Caco-2 (cell line): ENCODE measurements around the gene NELL2. TPM values are rescaled to one million over a fixed set of nuclear protein-coding genes. Genes with fewer than 3 reads are reported as not detected.

Experiments used
- BruUV-seq: library from RNA; stranded (reverse); fragments of 400-500 nt; replicated peaks from 2 replicates; lab custom pipeline; 2021; lab: Mats Ljungman, UMichigan
- CTCF ChIA-PET: fragments of 300-600 bp; sonication (Branson Sonifier 250); formaldehyde crosslinking; loops from one replicate; lab custom pipeline; 2022; ENCODE audit warnings: antibody characterized with exemption; lab: Charles Lee
- POLR2A ChIA-PET: fragments of 300-600 bp; sonication (Branson Sonifier 250); formaldehyde crosslinking; loops from one replicate; lab custom pipeline; 2022; ENCODE audit warnings: antibody characterized with exemption; lab: Charles Lee
- DNase-seq, 2 experiments: peaks; one replicate each; pipeline versions ENCODE4 v3.0.0 to v3.0.0-alpha.2; 2020 to 2022
- H3K27me3 ChIP-seq: replicated peaks from 2 replicates; pipeline ENCODE4 v1.6.0; 2011; ENCODE audit warnings: low read length; ENCODE audit not compliant: control insufficient read depth, insufficient read depth
- H3K36me3 ChIP-seq: 2 replicates; pipeline ENCODE4 v1.5.1; 2011; ENCODE audit warnings: low read length; ENCODE audit not compliant: control insufficient read depth, insufficient read depth
- H3K4me1 ChIP-seq: fragments of 250-450 bp; sonication (Bioruptor Pico); 2 replicates; pipeline ENCODE4 v1.5.1; 2020; ENCODE audit warnings: mild to moderate bottlenecking
- H3K4me3 ChIP-seq: 2 replicates; pipeline ENCODE4 v1.5.1; 2011; ENCODE audit warnings: low read depth, mild to moderate bottlenecking, control low read depth, low read length
- H3K9me3 ChIP-seq: fragments of 250-450 bp; sonication (Bioruptor Pico); 2 replicates; pipeline ENCODE4 v1.5.1; 2020; ENCODE audit warnings: mild to moderate bottlenecking, moderate library complexity
- H3K27ac Mint-ChIP-seq: one replicate; pipeline ENCODE4 v1.8.0; 2022; ENCODE audit warnings: mixed read lengths; ENCODE audit not compliant: unreplicated experiment
- H3K27me3 Mint-ChIP-seq: one replicate; pipeline ENCODE4 v1.8.0; 2022; ENCODE audit warnings: mixed read lengths; ENCODE audit not compliant: insufficient read depth, unreplicated experiment
- H3K36me3 Mint-ChIP-seq: one replicate; pipeline ENCODE4 v1.8.0; 2022; ENCODE audit warnings: mild to moderate bottlenecking, mixed read lengths; ENCODE audit not compliant: insufficient read depth, unreplicated experiment
- H3K4me1 Mint-ChIP-seq: one replicate; pipeline ENCODE4 v1.8.0; 2022; ENCODE audit warnings: low read depth, mixed read lengths; ENCODE audit not compliant: unreplicated experiment
- H3K4me3 Mint-ChIP-seq: one replicate; pipeline ENCODE4 v1.8.0; 2022; ENCODE audit warnings: mild to moderate bottlenecking, moderate library complexity, mixed read lengths; ENCODE audit not compliant: unreplicated experiment
- H3K9me3 Mint-ChIP-seq: one replicate; pipeline ENCODE4 v1.8.0; 2022; ENCODE audit warnings: mixed read lengths; ENCODE audit not compliant: unreplicated experiment
- intact Hi-C: fragments of 100-400 bp; cut with micrococcal nuclease; formaldehyde crosslinking; loops from one replicate; pipeline ENCODE4 v1.10.0; 2022; ENCODE audit not compliant: unreplicated experiment
- total RNA-seq: library from RNA; stranded (reverse); gene quantifications from 2 replicates; pipeline ENCODE4 v1.2.3, GENCODE V29; 2022
- TF ChIP-seq, protein P1 (sequence below), 2 experiments: fragments of 200-600 bp in 1 of 2; IDR thresholded peaks; 1 replicate in 1 of 2; 2 replicates in 1 of 2; pipeline versions ENCODE4 v1.5.1 to v1.8.0; 2011 to 2022; ENCODE audit warnings: antibody characterized with exemption in 1 of 2, control low read depth in 1 of 2, inconsistent platforms in 1 of 2, low read depth in 1 of 2, low read length in 1 of 2, mild to moderate bottlenecking in 1 of 2, moderate library complexity in 1 of 2; ENCODE audit not compliant: insufficient read depth in 1 of 2, severe bottlenecking in 1 of 2, unreplicated experiment in 1 of 2

Gene NELL2
- total RNA-seq, 1 experiment from 2014 or later = 0.70 TPM

DNA sequence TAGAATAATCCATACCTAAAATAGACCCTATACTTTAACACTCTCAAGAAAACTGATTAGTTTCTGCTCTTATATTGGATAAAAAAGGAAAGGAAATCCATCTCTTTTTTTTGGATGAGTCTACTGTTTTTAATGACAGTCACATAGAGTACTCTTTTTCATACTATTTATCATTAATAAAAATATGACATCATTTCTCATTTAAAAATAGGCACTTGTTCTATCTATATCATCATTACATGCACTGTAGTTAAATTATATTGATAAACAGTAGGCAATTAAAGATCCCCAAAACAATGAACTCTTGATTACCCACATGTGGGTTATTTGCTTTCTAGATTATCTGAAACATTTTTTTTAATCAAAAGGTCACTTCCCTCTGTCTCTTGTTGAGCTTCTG, 338.8 kb downstream of the NELL2 start:
- no peak overlapping the region for H3K4me3 Mint-ChIP-seq
- no peaks in the 10 kb centered on the region for H3K36me3 Mint-ChIP-seq
- Histone ChIP-seq H3K36me3 (no peaks in the 10 kb centered on the region), H3K9me3 (no peaks in the 10 kb centered on the region), H3K4me1 (peaks cover 9% of the 10 kb centered on the region; the same call in 1 of the 2 replicates), H3K27me3 (no peaks in the 10 kb centered on the region), H3K4me3 (no peak overlapping the region)
- peaks cover 13% of the 10 kb centered on the region for H3K4me1 Mint-ChIP-seq
- POLR2A ChIA-PET = no interaction called here
- DNase-seq = no peak
- TF ChIP-seq, protein P1, sequence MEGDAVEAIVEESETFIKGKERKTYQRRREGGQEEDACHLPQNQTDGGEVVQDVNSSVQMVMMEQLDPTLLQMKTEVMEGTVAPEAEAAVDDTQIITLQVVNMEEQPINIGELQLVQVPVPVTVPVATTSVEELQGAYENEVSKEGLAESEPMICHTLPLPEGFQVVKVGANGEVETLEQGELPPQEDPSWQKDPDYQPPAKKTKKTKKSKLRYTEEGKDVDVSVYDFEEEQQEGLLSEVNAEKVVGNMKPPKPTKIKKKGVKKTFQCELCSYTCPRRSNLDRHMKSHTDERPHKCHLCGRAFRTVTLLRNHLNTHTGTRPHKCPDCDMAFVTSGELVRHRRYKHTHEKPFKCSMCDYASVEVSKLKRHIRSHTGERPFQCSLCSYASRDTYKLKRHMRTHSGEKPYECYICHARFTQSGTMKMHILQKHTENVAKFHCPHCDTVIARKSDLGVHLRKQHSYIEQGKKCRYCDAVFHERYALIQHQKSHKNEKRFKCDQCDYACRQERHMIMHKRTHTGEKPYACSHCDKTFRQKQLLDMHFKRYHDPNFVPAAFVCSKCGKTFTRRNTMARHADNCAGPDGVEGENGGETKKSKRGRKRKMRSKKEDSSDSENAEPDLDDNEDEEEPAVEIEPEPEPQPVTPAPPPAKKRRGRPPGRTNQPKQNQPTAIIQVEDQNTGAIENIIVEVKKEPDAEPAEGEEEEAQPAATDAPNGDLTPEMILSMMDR (IDR thresholded peaks at IDR 0.05; ENCODE audit: insufficient read depth in 1 of 2, low read depth in 1 of 2, low read length in 1 of 2, severe bottlenecking in 1 of 2, unreplicated experiment in 1 of 2) = no peak
- CTCF ChIA-PET = no interaction called here
- no peaks in the 10 kb centered on the region for H3K27me3 Mint-ChIP-seq
- intact Hi-C loops = no loop called here
- no peaks in the 10 kb centered on the region for H3K9me3 Mint-ChIP-seq
- no peak overlapping the region for H3K27ac Mint-ChIP-seq
- BruUV-seq = no TSS peak

DNA sequence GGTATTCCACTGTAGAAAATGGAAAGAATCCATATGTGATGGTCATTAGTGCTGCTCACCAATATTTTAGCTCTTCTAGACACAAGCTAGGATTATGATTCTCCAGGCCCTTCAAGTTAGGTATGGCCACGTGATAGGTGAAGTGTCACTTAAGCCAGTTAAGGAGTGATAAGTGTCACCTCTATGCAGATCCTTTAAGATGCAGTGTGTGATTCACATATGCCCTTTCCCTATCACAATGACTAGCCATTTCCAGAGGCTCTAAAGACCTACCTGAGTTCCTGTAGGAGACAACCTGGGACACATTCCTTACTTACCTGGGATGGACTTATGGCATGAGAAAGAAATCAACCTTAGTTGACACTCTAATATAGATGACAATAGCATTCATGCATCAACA, 343.2 kb downstream of the NELL2 start:
- no peaks in the 10 kb centered on the region for H3K27me3 Mint-ChIP-seq
- intact Hi-C loops = no loop called here
- CTCF ChIA-PET = no interaction called here
- no peaks in the 10 kb centered on the region for H3K9me3 Mint-ChIP-seq
- H3K4me1 ChIP-seq = peaks cover 15% of the 10 kb centered on the region
- no peak overlapping the region for H3K4me3 Mint-ChIP-seq
- no peaks in the 10 kb centered on the region for H3K9me3 ChIP-seq
- no peak for DNase-seq
- TF ChIP-seq, protein P1 (IDR thresholded peaks at IDR 0.05; ENCODE audit: insufficient read depth in 1 of 2, low read depth in 1 of 2, low read length in 1 of 2, severe bottlenecking in 1 of 2, unreplicated experiment in 1 of 2) = no peak
- BruUV-seq = no TSS peak
- no peaks in the 10 kb centered on the region for H3K36me3 ChIP-seq
- no peaks in the 10 kb centered on the region for H3K27me3 ChIP-seq
- no peak overlapping the region for H3K4me3 ChIP-seq
- POLR2A ChIA-PET = no interaction called here
- H3K4me1 Mint-ChIP-seq = no peaks in the 10 kb centered on the region
- no peaks in the 10 kb centered on the region for H3K36me3 Mint-ChIP-seq
- no peak overlapping the region for H3K27ac Mint-ChIP-seq

DNA sequence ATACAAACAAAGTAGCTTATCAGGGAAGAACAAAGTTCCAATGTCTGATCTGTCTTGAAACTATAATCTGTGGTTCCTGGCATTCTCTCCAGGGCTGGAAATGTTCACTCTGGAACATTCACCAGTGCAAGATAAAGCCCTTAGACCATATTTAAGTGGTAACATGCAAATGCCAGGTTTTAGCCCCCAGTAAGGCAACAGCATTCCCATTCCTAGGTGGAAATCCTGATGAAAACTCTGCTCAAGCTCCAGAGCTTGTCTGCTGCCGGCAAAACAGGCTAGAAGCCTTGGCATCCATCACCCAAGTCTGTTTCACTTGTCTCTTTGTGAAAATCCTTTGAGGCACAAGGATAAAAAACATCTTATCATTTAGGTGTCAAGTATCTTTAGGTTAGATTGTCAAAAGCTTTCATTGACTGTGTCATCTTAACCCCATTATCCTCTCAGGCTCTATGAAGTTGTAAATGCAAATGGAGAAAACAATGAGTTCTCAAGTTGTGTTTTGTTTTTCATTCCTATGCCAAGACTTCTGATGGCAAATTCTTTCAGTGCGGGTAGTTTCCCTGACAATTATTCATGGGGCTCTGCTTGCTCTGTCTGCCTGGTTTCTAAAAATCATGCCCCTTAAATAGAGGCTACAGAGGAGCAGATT, 344.7 kb downstream of the NELL2 start:
- BruUV-seq = no TSS peak
- ChIA-PET POLR2A (no interaction called here), CTCF (no interaction called here)
- Histone ChIP-seq H3K27me3 (no peaks in the 10 kb centered on the region), H3K4me3 (no peak overlapping the region), H3K9me3 (no peaks in the 10 kb centered on the region), H3K36me3 (no peaks in the 10 kb centered on the region), H3K4me1 (peaks cover 28% of the 10 kb centered on the region)
- Mint-ChIP-seq H3K27ac (no peak overlapping the region), H3K9me3 (peaks cover 5% of the 10 kb centered on the region), H3K4me1 (peaks cover 4% of the 10 kb centered on the region), H3K27me3 (no peaks in the 10 kb centered on the region), H3K36me3 (no peaks in the 10 kb centered on the region), H3K4me3 (no peak overlapping the region)
- intact Hi-C loops = no loop called here
- no peak for DNase-seq
- TF ChIP-seq, protein P1 (IDR thresholded peaks at IDR 0.05; ENCODE audit: insufficient read depth in 1 of 2, low read depth in 1 of 2, low read length in 1 of 2, severe bottlenecking in 1 of 2, unreplicated experiment in 1 of 2) = no peak
